HCT116 (cell line): ENCODE measurements around the gene DBR1. TPM values are rescaled to one million over a fixed set of nuclear protein-coding genes. Genes with fewer than 3 reads are reported as not detected.

ENCODE experiments used
- ATAC-seq: fragments of 200-7000 bp; cut with Tn5 transposase; 2 replicates; pipeline ENCODE4 v1.9.1; 2020; ENCODE audit warnings: mild to moderate bottlenecking, moderate library complexity
- BruUV-seq: library from RNA; stranded (reverse); fragments of 400-500 nt; replicated peaks from 2 replicates; lab custom pipeline; 2021; lab: Mats Ljungman, UMichigan
- CTCF ChIA-PET: fragments of 300-600 bp; sonication (Branson Sonifier 250); formaldehyde crosslinking; loops from one replicate; lab custom pipeline; 2021; ENCODE audit warnings: antibody characterized with exemption; lab: Charles Lee
- POLR2A ChIA-PET: fragments of 300-600, 350-600 bp; sonication (Branson Sonifier 250); formaldehyde crosslinking; loops from one replicate; lab custom pipeline; 2021; ENCODE audit warnings: antibody characterized with exemption; lab: Charles Lee
- RAD21 ChIA-PET, 2 experiments: fragments of 300-600 bp; sonication (Branson Sonifier 250); formaldehyde crosslinking; loops; one replicate each; lab custom pipeline; 2023; ENCODE audit warnings: low total read pairs in 2 of 2; ENCODE audit not compliant: uncharacterized antibody in 2 of 2, unreplicated experiment in 2 of 2, low non-redundant PET in 1 of 2; lab: Charles Lee
- DNase-seq: peaks from one replicate; pipeline ENCODE4 v3.0.0-alpha.2; 2010; ENCODE audit warnings: low read depth, low spot score
- H2AFZ ChIP-seq: fragments of 200-600 bp; shearing (Covaris generic), sonication (generic); 2 replicates; pipeline ENCODE4 v1.6.1; 2017; ENCODE audit warnings: low read depth, mixed run types, mixed read lengths, antibody characterized with exemption, low read length; ENCODE audit not compliant: poor library complexity, severe bottlenecking
- H3K27ac ChIP-seq: 2 replicates; pipeline ENCODE4 v1.5.1; 2012; ENCODE audit warnings: low read depth, low read length
- H3K27me3 ChIP-seq: fragments of 200-600 bp; sonication (generic); 2 replicates; pipeline ENCODE4 v1.6.1; 2016; ENCODE audit warnings: mixed run types, low read length, mixed read lengths; ENCODE audit not compliant: insufficient read depth
- H3K36me3 ChIP-seq, 2 experiments: fragments of 200-500 bp in 1 of 2; fragments of 200-600 bp in 1 of 2; sonication (Bioruptor generic) in 1 of 2; sonication (generic) in 1 of 2; 2 replicates each; pipeline versions ENCODE4 v1.5.1 to v1.6.1; 2014 to 2016; ENCODE audit warnings: low read length in 2 of 2, inconsistent platforms in 1 of 2, mixed read lengths in 1 of 2, mixed run types in 1 of 2; ENCODE audit not compliant: insufficient read depth in 2 of 2, control insufficient read depth in 1 of 2
- H3K4me1 ChIP-seq, 2 experiments: fragments of 200-600 bp in 1 of 2; sonication (generic) in 1 of 2; 2 replicates each; pipeline versions ENCODE4 v1.5.1 to v1.6.1; 2012 to 2017; ENCODE audit warnings: low read length in 2 of 2, inconsistent platforms in 1 of 2, mild to moderate bottlenecking in 1 of 2, mixed read lengths in 1 of 2, mixed run types in 1 of 2, moderate library complexity in 1 of 2; ENCODE audit not compliant: insufficient read depth in 2 of 2, control insufficient read depth in 1 of 2
- H3K4me2 ChIP-seq: fragments of 200-600 bp; sonication (generic); 2 replicates; pipeline ENCODE4 v1.6.1; 2017; ENCODE audit warnings: mixed run types, low read length, mixed read lengths
- H3K4me3 ChIP-seq, 2 experiments: fragments of 200-600 bp in 1 of 2; sonication (generic) in 1 of 2; replicated peaks in 1 of 2; 2 replicates each; pipeline ENCODE4 v1.5.1; 2011 to 2016; ENCODE audit warnings: low read length in 2 of 2, control low read depth in 1 of 2, low read depth in 1 of 2, mild to moderate bottlenecking in 1 of 2, mixed read lengths in 1 of 2, mixed run types in 1 of 2
- H3K79me2 ChIP-seq: fragments of 200-600 bp; sonication (generic); 2 replicates; pipeline ENCODE4 v1.6.1; 2017; ENCODE audit warnings: mild to moderate bottlenecking, mixed run types, low read length, moderate library complexity, mixed read lengths; ENCODE audit not compliant: insufficient read depth
- H3K9ac ChIP-seq: fragments of 200-600 bp; sonication (generic); 2 replicates; pipeline ENCODE4 v1.6.1; 2016; ENCODE audit warnings: low read length, mixed read lengths
- H3K9me2 ChIP-seq: fragments of 200-600 bp; sonication (generic), shearing (Covaris generic); 2 replicates; pipeline ENCODE4 v1.6.1; 2017; ENCODE audit warnings: mixed run types, mild to moderate bottlenecking, moderate library complexity; ENCODE audit not compliant: insufficient read depth
- H3K9me3 ChIP-seq, 2 experiments: fragments of 200-500 bp in 1 of 2; fragments of 200-600 bp in 1 of 2; sonication (Bioruptor generic) in 1 of 2; sonication (generic) in 1 of 2; 2 replicates each; pipeline ENCODE4 v1.6.1; 2014 to 2017; ENCODE audit warnings: low read length in 2 of 2, mixed read lengths in 2 of 2, inconsistent platforms in 1 of 2, low read depth in 1 of 2, mild to moderate bottlenecking in 1 of 2, mixed run types in 1 of 2, moderate library complexity in 1 of 2; ENCODE audit not compliant: control insufficient read depth in 1 of 2, insufficient read depth in 1 of 2
- H4K20me1 ChIP-seq: fragments of 200-600 bp; sonication (generic), shearing (Covaris generic); 2 replicates; pipeline ENCODE4 v1.6.1; 2017; ENCODE audit warnings: mixed run types, mild to moderate bottlenecking, moderate library complexity; ENCODE audit not compliant: insufficient read depth
- CBX3 ChIP-seq: IDR thresholded peaks from 2 replicates; pipeline ENCODE4 v1.6.1; 2012; ENCODE audit warnings: low read depth
- ELF1 ChIP-seq: IDR thresholded peaks from 2 replicates; pipeline ENCODE4 v1.6.1; 2012; ENCODE audit warnings: low read depth, borderline replicate concordance
- EZH2phosphoT487 ChIP-seq: fragments of 200-600 bp; IDR thresholded peaks from 2 replicates; pipeline ENCODE4 v1.6.1; 2018; ENCODE audit warnings: antibody characterized with exemption, borderline replicate concordance
- FOSL1 ChIP-seq: IDR thresholded peaks from 2 replicates; pipeline ENCODE4 v1.6.1; 2012; ENCODE audit warnings: low read depth
- JUND ChIP-seq: IDR thresholded peaks from 2 replicates; pipeline ENCODE4 v1.6.1; 2012
- MAX ChIP-seq: IDR thresholded peaks from 2 replicates; pipeline ENCODE4 v1.6.1; 2012
- POLR2A ChIP-seq: IDR thresholded peaks from 2 replicates; pipeline ENCODE4 v1.7.0; 2011; ENCODE audit warnings: borderline replicate concordance; ENCODE audit not compliant: insufficient read depth, insufficient read length; ENCODE audit errors: extremely low read depth
- SIN3A ChIP-seq: IDR thresholded peaks from 2 replicates; pipeline ENCODE4 v1.6.1; 2012; ENCODE audit warnings: low read depth
- YY1 ChIP-seq: IDR thresholded peaks from 2 replicates; pipeline ENCODE4 v1.6.1; 2011; ENCODE audit warnings: low read length, low read depth, moderate library complexity, mild to moderate bottlenecking; ENCODE audit not compliant: insufficient replicate concordance; ENCODE audit errors: extremely low read depth
- ZFX ChIP-seq: fragments of 450-650 bp; IDR thresholded peaks from 2 replicates; pipeline ENCODE4 v1.6.1; 2017
- intact Hi-C: fragments of 100-400 bp; cut with micrococcal nuclease; formaldehyde crosslinking; loops from 2 replicates; pipeline ENCODE4 v1.10.0; 2022
- total RNA-seq: library from RNA; stranded (reverse); gene quantifications from one replicate; pipeline ENCODE4 v1.2.1, GENCODE V29; 2021; ENCODE audit not compliant: unreplicated experiment
- TF ChIP-seq, protein P1 (sequence below), 3 experiments: fragments of 200-600 bp in 1 of 3; sonication (generic) in 1 of 3; IDR thresholded peaks in 2 of 3; conservative IDR thresholded peaks in 1 of 3; 2 replicates each; pipeline ENCODE4 v1.5.1; 2012 to 2017; ENCODE audit warnings: low read depth in 2 of 3, low read length in 2 of 3, antibody characterized with exemption in 1 of 3, borderline replicate concordance in 1 of 3, control low read depth in 1 of 3, mild to moderate bottlenecking in 1 of 3, mixed read lengths in 1 of 3, mixed run types in 1 of 3, moderate library complexity in 1 of 3; ENCODE audit not compliant: insufficient read depth in 1 of 3
- TF ChIP-seq, protein P2 (sequence below): IDR thresholded peaks from 2 replicates; pipeline ENCODE4 v1.6.1; 2012; ENCODE audit warnings: low read depth

DBR1 gene
- total RNA-seq, 1 experiment from 2014 or later, result 21.6 TPM

- DNase-seq, result peak; percentile 3
- intact Hi-C loops, result no loop called here
- Histone ChIP-seq H3K36me3 (no peaks in the 10 kb centered on the region), H3K9me2 (no peaks in the 10 kb centered on the region), H3K9me3 (no peaks in the 10 kb centered on the region), H2AFZ (no peak overlapping the region), H3K4me3 (no peak overlapping the region), H3K79me2 (peaks cover 24% of the 10 kb centered on the region; the same call in 1 of the 2 replicates), H4K20me1 (no peaks in the 10 kb centered on the region), H3K9ac (no peak overlapping the region), H3K4me1 (peaks cover 13 to 33% of the 10 kb centered on the region in 2 experiments), H3K4me2 (peak overlapping the region; percentile 100), H3K27me3 (no peaks in the 10 kb centered on the region), H3K27ac (no peak overlapping the region)
- CTCF ChIA-PET, result interaction anchor here (3.2 kb wide), 1 partner anchor 12 kb away, joined by 10 read pairs; no protein-coding TSS in a partner anchor
- ATAC-seq, result no peak
- POLR2A ChIA-PET, result no interaction called here
- no TSS peak for BruUV-seq
- no peak for TF ChIP-seq ZFX
- TF ChIP-seq, protein P1, sequence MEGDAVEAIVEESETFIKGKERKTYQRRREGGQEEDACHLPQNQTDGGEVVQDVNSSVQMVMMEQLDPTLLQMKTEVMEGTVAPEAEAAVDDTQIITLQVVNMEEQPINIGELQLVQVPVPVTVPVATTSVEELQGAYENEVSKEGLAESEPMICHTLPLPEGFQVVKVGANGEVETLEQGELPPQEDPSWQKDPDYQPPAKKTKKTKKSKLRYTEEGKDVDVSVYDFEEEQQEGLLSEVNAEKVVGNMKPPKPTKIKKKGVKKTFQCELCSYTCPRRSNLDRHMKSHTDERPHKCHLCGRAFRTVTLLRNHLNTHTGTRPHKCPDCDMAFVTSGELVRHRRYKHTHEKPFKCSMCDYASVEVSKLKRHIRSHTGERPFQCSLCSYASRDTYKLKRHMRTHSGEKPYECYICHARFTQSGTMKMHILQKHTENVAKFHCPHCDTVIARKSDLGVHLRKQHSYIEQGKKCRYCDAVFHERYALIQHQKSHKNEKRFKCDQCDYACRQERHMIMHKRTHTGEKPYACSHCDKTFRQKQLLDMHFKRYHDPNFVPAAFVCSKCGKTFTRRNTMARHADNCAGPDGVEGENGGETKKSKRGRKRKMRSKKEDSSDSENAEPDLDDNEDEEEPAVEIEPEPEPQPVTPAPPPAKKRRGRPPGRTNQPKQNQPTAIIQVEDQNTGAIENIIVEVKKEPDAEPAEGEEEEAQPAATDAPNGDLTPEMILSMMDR (IDR thresholded peaks at IDR 0.05 in 2 of 3, conservative IDR thresholded peaks at IDR 0.05 in 1 of 3; ENCODE audit: borderline replicate concordance in 1 of 3, insufficient read depth in 1 of 3, low read depth in 2 of 3, low read length in 2 of 3), result 0 out of 6 replicates have a peak, but pooled peaks of 1 of the 3 experiments have one; percentile 18
- RAD21 ChIA-PET, result no interaction called here
Observed at GRCh38 chr3:138113326-138113725, 61.4 kb downstream of the DBR1 start.

DNA sequence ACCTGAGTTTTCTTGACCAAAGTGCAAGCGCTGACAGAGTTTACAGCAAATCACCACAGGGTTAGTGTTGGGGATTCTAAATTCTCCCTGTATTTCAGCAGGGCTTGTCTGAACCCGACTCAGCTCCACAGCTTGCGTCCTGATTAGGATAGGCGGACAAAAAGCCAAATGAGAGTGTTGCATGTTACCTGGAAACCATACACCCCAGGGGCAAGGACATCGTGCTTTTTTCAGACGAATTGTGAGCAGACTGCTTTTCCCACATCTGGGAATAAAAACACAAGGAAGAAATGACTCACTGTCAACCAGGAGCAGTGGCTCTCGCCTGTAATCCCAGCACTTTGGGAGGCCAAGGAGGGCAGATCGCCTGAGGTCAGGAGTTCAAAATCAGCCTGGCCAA lies 62.4 kb downstream of the DBR1 start:
- peaks cover 24% of the 10 kb centered on the region; the same call in 1 of the 2 replicates for H3K79me2 ChIP-seq
- no peaks in the 10 kb centered on the region for H3K27me3 ChIP-seq
- no peak overlapping the region for H3K9ac ChIP-seq
- CTCF ChIA-PET, result interaction anchor here (3.2 kb wide), 1 partner anchor 11 kb away, joined by 10 read pairs; no protein-coding TSS in a partner anchor
- intact Hi-C loops, result no loop called here
- no peak overlapping the region for H3K4me3 ChIP-seq
- no peaks in the 10 kb centered on the region for H3K9me3 ChIP-seq
- no peak overlapping the region for H3K27ac ChIP-seq
- RAD21 ChIA-PET, result no interaction called here
- H4K20me1 ChIP-seq, result no peaks in the 10 kb centered on the region
- peaks cover 13 to 33% of the 10 kb centered on the region in 2 experiments for H3K4me1 ChIP-seq
- no peak overlapping the region for H3K4me2 ChIP-seq
- POLR2A ChIA-PET, result no interaction called here
- no peaks in the 10 kb centered on the region for H3K9me2 ChIP-seq
- DNase-seq, result no peak
- no peaks in the 10 kb centered on the region for H3K36me3 ChIP-seq
- no TSS peak for BruUV-seq
- ATAC-seq, result no peak
- no peak overlapping the region for H2AFZ ChIP-seq
- TF ChIP-seq, protein P1 (IDR thresholded peaks at IDR 0.05 in 2 of 3, conservative IDR thresholded peaks at IDR 0.05 in 1 of 3; ENCODE audit: borderline replicate concordance in 1 of 3, insufficient read depth in 1 of 3, low read depth in 2 of 3, low read length in 2 of 3), result no peak
- TF ChIP-seq EZH2phosphoT487, result no peak
- no peak for TF ChIP-seq SIN3A
- no peak for TF ChIP-seq YY1
- TF ChIP-seq CBX3, result no peak
- TF ChIP-seq, protein P2, sequence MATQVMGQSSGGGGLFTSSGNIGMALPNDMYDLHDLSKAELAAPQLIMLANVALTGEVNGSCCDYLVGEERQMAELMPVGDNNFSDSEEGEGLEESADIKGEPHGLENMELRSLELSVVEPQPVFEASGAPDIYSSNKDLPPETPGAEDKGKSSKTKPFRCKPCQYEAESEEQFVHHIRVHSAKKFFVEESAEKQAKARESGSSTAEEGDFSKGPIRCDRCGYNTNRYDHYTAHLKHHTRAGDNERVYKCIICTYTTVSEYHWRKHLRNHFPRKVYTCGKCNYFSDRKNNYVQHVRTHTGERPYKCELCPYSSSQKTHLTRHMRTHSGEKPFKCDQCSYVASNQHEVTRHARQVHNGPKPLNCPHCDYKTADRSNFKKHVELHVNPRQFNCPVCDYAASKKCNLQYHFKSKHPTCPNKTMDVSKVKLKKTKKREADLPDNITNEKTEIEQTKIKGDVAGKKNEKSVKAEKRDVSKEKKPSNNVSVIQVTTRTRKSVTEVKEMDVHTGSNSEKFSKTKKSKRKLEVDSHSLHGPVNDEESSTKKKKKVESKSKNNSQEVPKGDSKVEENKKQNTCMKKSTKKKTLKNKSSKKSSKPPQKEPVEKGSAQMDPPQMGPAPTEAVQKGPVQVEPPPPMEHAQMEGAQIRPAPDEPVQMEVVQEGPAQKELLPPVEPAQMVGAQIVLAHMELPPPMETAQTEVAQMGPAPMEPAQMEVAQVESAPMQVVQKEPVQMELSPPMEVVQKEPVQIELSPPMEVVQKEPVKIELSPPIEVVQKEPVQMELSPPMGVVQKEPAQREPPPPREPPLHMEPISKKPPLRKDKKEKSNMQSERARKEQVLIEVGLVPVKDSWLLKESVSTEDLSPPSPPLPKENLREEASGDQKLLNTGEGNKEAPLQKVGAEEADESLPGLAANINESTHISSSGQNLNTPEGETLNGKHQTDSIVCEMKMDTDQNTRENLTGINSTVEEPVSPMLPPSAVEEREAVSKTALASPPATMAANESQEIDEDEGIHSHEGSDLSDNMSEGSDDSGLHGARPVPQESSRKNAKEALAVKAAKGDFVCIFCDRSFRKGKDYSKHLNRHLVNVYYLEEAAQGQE, result no peak
- no peak for TF ChIP-seq POLR2A
- TF ChIP-seq FOSL1, result no peak
- TF ChIP-seq ELF1, result no peak
- no peak for TF ChIP-seq MAX
- TF ChIP-seq JUND, result no peak
